ENCODE results near the gene PID1. TPM values are rescaled to one million over a fixed set of nuclear protein-coding genes. Genes with fewer than 3 reads are reported as not detected.

The PID1 gene
- total and polyA plus RNA-seq, 10 donors: 3.2 to 30.0 (median 14.7) TPM

GRCh38 chr2:229243890-229244560 lies 27.1 kb downstream of the PID1 start:
- intact Hi-C loops (cut with DNase I; ENCODE audit: low total_unique reads): no loop called here
- Histone ChIP-seq H3K36me3 (no peaks in the 10 kb centered on the region), H3K27ac (no peak overlapping the region), H3K4me1 (no peaks in the 10 kb centered on the region), H3K9me3 (peaks cover 2 to 43% (median 32%) of the 10 kb centered on the region in 8 donors), H3K4me3 (no peak overlapping the region), H3K27me3 (replicated peaks in 1 of 7) (no peaks in the 10 kb centered on the region)
- 53 to 70% (median 64%) methylated on average over 2 of the region's 2 CpGs for WGBS, 5 donors
- no peak for DNase-seq
- no peak for TF ChIP-seq POLR2AphosphoS5 (IDR thresholded peaks at IDR 0.05)
- TF ChIP-seq POLR2A (IDR thresholded peaks at IDR 0.05): no peak
- TF ChIP-seq CTCF (IDR thresholded peaks at IDR 0.05 in 8 of 11, conservative IDR thresholded peaks at IDR 0.05 in 3 of 11): no peak

GRCh38 chr2:229240984-229241491 lies 30.0 kb downstream of the PID1 start:
- Histone ChIP-seq H3K4me3 (no peak overlapping the region), H3K4me1 (no peaks in the 10 kb centered on the region), H3K27me3 (replicated peaks in 1 of 7) (no peaks in the 10 kb centered on the region), H3K27ac (no peak overlapping the region), H3K36me3 (no peaks in the 10 kb centered on the region), H3K9me3 (peaks cover 2 to 44% (median 32%) of the 10 kb centered on the region in 8 donors)
- DNase-seq: no peak
- TF ChIP-seq POLR2A (IDR thresholded peaks at IDR 0.05) (no peak), CTCF (IDR thresholded peaks at IDR 0.05 in 8 of 11, conservative IDR thresholded peaks at IDR 0.05 in 3 of 11) (no peak), POLR2AphosphoS5 (IDR thresholded peaks at IDR 0.05) (no peak)
- intact Hi-C loops (cut with DNase I; ENCODE audit: low total_unique reads): no loop called here

- Histone ChIP-seq H3K27me3 (replicated peaks in 1 of 7) (no peaks in the 10 kb centered on the region), H3K4me3 (no peak overlapping the region), H3K36me3 (no peaks in the 10 kb centered on the region), H3K27ac (no peak overlapping the region), H3K9me3 (peaks cover 2 to 44% (median 32%) of the 10 kb centered on the region in 8 donors), H3K4me1 (no peaks in the 10 kb centered on the region)
- DNase-seq: no peak
- intact Hi-C loops (cut with DNase I; ENCODE audit: low total_unique reads): no loop called here
- TF ChIP-seq POLR2A (IDR thresholded peaks at IDR 0.05) (no peak), POLR2AphosphoS5 (IDR thresholded peaks at IDR 0.05) (no peak), CTCF (IDR thresholded peaks at IDR 0.05 in 8 of 11, conservative IDR thresholded peaks at IDR 0.05 in 3 of 11) (no peak)
- 24 to 63% (median 48%) methylated on average over 2 of the region's 2 CpGs for WGBS, 5 donors
These were observed 32.1 kb downstream of the PID1 start for GRCh38 chr2:229239021-229239420.

- TF ChIP-seq POLR2AphosphoS5 (IDR thresholded peaks at IDR 0.05) (no peak), CTCF (IDR thresholded peaks at IDR 0.05 in 8 of 11, conservative IDR thresholded peaks at IDR 0.05 in 3 of 11) (no peak), POLR2A (IDR thresholded peaks at IDR 0.05) (no peak)
- no peaks in the 10 kb centered on the region for H3K27me3 ChIP-seq (replicated peaks in 1 of 7)
- no peaks in the 10 kb centered on the region for H3K36me3 ChIP-seq
- no peaks in the 10 kb centered on the region for H3K4me1 ChIP-seq
- DNase-seq: no peak
- H3K27ac ChIP-seq: no peak overlapping the region
- intact Hi-C loops (cut with DNase I; ENCODE audit: low total_unique reads): no loop called here
- 28 to 41% (median 32%) methylated on average over 2 of the region's 2 CpGs for WGBS, 5 donors
- H3K9me3 ChIP-seq: peaks cover 2 to 34% (median 27%) of the 10 kb centered on the region in 8 donors
- H3K4me3 ChIP-seq: no peak overlapping the region
These were observed 33.8 kb downstream of the PID1 start for GRCh38 chr2:229237270-229237669.
